H1 (cell line): ENCODE measurements around the gene EGFL6. TPM values are rescaled to one million over a fixed set of nuclear protein-coding genes. Genes with fewer than 3 reads are reported as not detected.

ENCODE experiments used
- BRCA1 ChIP-seq: IDR thresholded peaks from 2 replicates; pipeline ENCODE4 v1.6.1; 2012; ENCODE audit warnings: low read depth, low read length, improper control_type of control experiment
- CBX8 ChIP-seq: fragments of 300-800, 300-1000 bp; sonication (generic); IDR thresholded peaks from 2 replicates; pipeline ENCODE4 v1.7.1; 2016; ENCODE audit warnings: low read depth, low read length, borderline replicate concordance
- POLR2AphosphoS5 ChIP-seq: IDR thresholded peaks from 2 replicates; pipeline ENCODE4 v1.6.1; 2011; ENCODE audit warnings: low read depth, low read length
- SIN3A ChIP-seq, 2 experiments: IDR thresholded peaks in 1 of 2; conservative IDR thresholded peaks in 1 of 2; 2 replicates each; pipeline ENCODE4 v1.6.1; 2011 to 2012; ENCODE audit warnings: low read length in 2 of 2, improper control_type of control experiment in 1 of 2, low read depth in 1 of 2, mild to moderate bottlenecking in 1 of 2
- TBP ChIP-seq: IDR thresholded peaks from 2 replicates; pipeline ENCODE4 v1.6.1; 2011; ENCODE audit warnings: low read depth, low read length, improper control_type of control experiment
- polyA plus RNA-seq, 7 experiments: library from polyadenylated mRNA; depleted of rRNA in 3 of 7; stranded (reverse) in 5 of 7; unstranded in 2 of 7; fragments of >200 nt in 5 of 7; fragments of 200-250 nt in 2 of 7; gene quantifications; 1 replicate in 5 of 7; 2 replicates in 1 of 7; 4 replicates in 1 of 7; pipeline versions ENCODE4 v1.2.1 to v1.2.3, GENCODE V29; 2011 to 2013; ENCODE audit warnings: missing spikeins in 2 of 7, mixed read lengths in 2 of 7
- total RNA-seq: library from RNA; stranded (reverse); fragmentation: NEBNext Ultra II Directional; extraction: Animal tissue kit (Norgen Biotek cat#: 25700); gene quantifications from 2 replicates; pipeline ENCODE4 v1.2.1, GENCODE V29; 2021
- TF ChIP-seq, protein P1 (sequence below): fragments of 300-600 bp; sonication (generic); IDR thresholded peaks from 2 replicates; pipeline ENCODE4 v1.7.1; 2012; ENCODE audit warnings: low read length, moderate library complexity, mild to moderate bottlenecking, inconsistent platforms; ENCODE audit not compliant: insufficient replicate concordance

The EGFL6 gene
- total and polyA plus RNA-seq, 2 of the 8 experiments (the other 6 are each of a cell fraction or from before 2014, with no cell fraction given), result 0.93 to 1.1 TPM

DNA sequence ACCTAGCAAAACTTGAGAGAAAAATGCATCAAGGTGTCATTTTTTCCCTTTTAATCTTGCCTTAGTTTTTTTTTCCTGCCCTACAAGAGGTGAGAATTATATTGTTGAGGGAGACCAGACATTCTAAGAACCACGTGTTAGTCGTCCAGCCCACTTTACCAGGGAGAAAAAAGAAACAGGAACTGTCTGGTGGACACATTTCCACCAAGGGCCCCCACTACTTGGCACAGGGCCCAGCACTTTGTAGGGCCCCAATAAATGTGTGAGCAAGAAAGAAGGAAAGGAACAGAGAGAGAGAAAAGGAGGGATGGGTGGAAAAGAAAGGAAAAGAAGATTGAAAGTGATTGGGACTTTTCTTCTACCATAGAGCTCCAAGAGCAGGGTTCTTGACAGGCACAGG is 3.9 kb upstream of the EGFL6 start (continued):
- TF ChIP-seq POLR2AphosphoS5 (no peak), TBP (no peak), SIN3A (conservative IDR thresholded peaks at IDR 0.05 in 1 of 2, IDR thresholded peaks at IDR 0.05 in 1 of 2; ENCODE audit: low read depth in 1 of 2, low read length in 2 of 2) (no peak), BRCA1 (no peak), CBX8 (no peak)
- TF ChIP-seq, protein P1, sequence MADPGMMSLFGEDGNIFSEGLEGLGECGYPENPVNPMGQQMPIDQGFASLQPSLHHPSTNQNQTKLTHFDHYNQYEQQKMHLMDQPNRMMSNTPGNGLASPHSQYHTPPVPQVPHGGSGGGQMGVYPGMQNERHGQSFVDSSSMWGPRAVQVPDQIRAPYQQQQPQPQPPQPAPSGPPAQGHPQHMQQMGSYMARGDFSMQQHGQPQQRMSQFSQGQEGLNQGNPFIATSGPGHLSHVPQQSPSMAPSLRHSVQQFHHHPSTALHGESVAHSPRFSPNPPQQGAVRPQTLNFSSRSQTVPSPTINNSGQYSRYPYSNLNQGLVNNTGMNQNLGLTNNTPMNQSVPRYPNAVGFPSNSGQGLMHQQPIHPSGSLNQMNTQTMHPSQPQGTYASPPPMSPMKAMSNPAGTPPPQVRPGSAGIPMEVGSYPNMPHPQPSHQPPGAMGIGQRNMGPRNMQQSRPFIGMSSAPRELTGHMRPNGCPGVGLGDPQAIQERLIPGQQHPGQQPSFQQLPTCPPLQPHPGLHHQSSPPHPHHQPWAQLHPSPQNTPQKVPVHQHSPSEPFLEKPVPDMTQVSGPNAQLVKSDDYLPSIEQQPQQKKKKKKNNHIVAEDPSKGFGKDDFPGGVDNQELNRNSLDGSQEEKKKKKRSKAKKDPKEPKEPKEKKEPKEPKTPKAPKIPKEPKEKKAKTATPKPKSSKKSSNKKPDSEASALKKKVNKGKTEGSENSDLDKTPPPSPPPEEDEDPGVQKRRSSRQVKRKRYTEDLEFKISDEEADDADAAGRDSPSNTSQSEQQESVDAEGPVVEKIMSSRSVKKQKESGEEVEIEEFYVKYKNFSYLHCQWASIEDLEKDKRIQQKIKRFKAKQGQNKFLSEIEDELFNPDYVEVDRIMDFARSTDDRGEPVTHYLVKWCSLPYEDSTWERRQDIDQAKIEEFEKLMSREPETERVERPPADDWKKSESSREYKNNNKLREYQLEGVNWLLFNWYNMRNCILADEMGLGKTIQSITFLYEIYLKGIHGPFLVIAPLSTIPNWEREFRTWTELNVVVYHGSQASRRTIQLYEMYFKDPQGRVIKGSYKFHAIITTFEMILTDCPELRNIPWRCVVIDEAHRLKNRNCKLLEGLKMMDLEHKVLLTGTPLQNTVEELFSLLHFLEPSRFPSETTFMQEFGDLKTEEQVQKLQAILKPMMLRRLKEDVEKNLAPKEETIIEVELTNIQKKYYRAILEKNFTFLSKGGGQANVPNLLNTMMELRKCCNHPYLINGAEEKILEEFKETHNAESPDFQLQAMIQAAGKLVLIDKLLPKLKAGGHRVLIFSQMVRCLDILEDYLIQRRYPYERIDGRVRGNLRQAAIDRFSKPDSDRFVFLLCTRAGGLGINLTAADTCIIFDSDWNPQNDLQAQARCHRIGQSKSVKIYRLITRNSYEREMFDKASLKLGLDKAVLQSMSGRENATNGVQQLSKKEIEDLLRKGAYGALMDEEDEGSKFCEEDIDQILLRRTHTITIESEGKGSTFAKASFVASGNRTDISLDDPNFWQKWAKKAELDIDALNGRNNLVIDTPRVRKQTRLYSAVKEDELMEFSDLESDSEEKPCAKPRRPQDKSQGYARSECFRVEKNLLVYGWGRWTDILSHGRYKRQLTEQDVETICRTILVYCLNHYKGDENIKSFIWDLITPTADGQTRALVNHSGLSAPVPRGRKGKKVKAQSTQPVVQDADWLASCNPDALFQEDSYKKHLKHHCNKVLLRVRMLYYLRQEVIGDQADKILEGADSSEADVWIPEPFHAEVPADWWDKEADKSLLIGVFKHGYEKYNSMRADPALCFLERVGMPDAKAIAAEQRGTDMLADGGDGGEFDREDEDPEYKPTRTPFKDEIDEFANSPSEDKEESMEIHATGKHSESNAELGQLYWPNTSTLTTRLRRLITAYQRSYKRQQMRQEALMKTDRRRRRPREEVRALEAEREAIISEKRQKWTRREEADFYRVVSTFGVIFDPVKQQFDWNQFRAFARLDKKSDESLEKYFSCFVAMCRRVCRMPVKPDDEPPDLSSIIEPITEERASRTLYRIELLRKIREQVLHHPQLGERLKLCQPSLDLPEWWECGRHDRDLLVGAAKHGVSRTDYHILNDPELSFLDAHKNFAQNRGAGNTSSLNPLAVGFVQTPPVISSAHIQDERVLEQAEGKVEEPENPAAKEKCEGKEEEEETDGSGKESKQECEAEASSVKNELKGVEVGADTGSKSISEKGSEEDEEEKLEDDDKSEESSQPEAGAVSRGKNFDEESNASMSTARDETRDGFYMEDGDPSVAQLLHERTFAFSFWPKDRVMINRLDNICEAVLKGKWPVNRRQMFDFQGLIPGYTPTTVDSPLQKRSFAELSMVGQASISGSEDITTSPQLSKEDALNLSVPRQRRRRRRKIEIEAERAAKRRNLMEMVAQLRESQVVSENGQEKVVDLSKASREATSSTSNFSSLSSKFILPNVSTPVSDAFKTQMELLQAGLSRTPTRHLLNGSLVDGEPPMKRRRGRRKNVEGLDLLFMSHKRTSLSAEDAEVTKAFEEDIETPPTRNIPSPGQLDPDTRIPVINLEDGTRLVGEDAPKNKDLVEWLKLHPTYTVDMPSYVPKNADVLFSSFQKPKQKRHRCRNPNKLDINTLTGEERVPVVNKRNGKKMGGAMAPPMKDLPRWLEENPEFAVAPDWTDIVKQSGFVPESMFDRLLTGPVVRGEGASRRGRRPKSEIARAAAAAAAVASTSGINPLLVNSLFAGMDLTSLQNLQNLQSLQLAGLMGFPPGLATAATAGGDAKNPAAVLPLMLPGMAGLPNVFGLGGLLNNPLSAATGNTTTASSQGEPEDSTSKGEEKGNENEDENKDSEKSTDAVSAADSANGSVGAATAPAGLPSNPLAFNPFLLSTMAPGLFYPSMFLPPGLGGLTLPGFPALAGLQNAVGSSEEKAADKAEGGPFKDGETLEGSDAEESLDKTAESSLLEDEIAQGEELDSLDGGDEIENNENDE, result no peak
